ACHN (cell line): Measurements from ENCODE around the gene RALGAPA1.

ENCODE experiments used
- DNase-seq: peaks from one replicate; pipeline ENCODE4 v3.0.0-alpha.2; 2015
- in situ Hi-C: cut with HindIII; loops from 2 replicates; pipeline ENCODE4 v1.10.0; 2017; ENCODE audit warnings: low sequenced_read_pairs, low pct_ligation_motif_present, low pct_unique_long_range_greater_than_20kb

RALGAPA1 gene

DNA sequence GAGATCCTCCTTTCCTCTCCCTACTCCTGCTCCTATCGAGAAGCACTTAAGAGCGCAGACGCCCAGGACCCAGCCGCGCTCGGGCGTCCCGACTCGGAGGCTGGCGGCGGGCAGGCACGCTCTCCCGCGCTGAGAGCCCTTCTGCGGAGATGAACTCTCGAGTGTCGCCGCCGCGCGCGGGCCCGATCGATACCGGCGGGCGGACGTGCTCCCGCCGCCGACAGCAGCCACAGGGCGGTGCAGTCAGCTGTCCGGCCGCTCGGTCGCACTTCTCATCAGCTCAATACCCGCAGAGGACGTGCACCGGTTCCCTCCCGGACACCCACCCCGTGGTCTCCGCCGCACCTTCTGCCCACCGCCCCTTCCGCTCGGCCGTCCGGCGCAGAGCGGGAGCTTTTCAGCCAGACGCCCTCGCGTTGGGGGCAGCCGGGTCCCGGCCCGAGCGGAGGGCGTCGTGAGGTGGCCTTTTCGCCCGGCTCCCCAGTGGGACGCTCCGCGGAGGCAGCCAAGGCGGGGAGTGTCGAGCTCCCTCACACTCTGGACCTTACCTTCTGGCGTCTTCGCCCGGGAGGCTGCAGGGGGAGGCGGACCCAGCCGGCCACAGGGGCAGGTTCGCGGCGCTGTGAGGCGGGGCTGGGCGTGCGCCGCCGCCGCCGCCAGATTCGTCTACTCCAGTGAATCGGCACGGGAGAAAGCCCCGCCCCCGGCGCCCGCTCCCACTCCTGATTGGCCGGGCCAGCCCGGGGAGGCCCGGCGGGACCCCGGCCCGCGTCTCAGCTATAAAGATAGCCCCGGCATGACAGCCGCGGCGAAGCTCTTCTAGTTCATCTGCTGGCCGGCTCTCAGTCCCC is 275.5 kb downstream of the RALGAPA1 start, which contains the start of gene INSM2:
INSM2 (plus strand) TSS at position 808 of the 851 bp plus-strand sequence. CDS start 89 bp downstream, outside the sequence.
- DNase-seq = peak; percentile 67
- in situ Hi-C loops = no loop called here

DNA sequence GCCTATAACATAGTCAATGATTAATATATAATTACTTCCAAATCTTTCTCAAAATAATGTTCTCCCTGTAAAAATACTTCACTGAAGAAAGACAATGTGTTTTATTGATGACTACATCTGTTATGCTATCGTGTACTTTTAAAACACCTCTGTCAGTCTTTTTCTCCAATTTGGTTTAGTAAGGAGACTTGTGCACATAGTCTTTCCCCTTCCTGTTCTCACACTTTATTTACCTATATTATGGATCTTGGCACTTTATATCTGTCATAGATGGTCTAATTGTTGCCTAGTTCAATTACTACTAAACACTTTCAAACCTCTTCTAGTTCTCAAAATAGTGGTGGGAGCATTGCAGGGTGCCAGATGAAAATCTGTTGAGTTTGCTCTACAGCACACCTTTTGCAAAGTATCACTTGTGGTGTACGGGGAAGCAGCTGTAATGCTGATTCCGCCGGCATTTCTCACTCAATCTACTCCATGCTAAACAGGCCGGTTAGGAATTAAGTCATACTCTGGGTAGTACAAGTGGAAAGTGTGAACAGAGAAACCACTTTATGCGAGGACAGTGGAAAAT is 276.2 kb downstream of the RALGAPA1 start:
- no peak for DNase-seq
- in situ Hi-C loops = no loop called here

DNA sequence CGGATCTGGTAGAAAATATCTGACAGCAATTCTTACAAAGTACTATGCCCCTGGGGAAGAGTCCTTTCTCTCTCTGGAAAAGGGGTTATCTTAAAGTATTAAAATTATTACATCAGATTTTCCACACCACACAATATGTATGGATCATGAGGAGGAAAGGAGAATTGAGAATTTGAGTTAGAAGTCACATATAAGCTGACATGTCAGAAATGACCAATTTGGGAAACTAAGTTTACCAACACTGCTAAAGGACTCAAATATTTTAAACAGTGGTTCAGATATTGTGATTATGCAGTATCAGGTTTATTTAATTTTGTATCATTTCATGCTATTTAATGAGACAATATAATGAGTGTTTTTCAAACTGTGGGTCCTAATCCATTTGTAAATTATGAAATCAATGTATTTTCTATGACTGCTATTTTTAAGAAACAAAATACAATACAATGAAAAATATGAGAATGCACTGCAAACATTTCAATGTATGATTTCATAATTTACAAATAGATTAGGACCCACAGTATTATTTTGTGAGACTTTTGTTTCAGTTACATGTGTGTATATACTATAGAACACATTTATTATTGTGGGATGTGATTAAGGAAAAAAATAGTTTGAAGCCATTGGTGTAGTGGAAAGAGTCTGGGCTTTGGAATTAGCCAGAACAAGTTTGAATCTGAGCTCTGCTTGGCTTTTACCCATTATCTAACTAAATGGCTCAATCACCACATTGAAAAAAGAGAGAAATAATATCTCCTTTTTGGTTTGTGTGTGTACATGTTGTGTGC is 276.9 kb downstream of the RALGAPA1 start:
- no peak for DNase-seq
- in situ Hi-C loops = no loop called here

DNA sequence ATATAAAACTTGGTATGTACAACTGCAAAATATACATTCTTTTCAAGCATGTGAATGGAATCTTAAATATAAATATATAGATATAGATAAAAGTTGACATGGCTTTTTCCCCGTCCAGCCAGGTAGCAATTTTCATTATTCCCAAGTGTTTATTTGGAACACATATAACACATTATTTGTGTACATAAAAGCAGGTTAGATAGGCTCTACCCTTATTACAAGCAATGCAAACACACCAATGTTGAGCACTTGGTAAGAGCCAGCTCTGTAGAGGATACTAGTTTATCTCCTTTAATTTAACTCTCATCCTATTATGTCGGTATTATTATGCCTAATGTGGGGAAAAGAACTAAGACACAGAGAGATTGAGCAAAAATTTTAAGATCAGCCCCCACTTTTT is 282.1 kb downstream of the RALGAPA1 start:
- in situ Hi-C loops = no loop called here

DNA sequence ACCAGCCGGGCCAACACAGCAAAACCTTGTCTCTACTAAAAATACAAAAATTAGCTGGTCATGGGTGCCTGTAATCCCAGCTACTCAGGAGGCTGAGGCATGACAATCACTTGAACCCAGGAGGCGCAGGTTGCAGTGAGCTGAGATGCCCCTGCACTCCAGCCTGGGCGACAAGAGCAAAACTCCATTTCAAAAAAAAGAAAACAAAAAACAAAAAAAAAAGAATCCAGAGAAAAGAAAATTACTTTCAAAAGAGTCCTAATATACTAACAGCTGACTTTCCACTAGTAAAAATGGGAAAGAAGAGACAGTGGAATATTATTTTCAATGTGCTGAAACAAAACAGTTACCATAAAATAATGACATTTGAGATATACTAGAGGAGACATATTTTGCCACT is 283.4 kb downstream of the RALGAPA1 start:
- no peak for DNase-seq
- in situ Hi-C loops = no loop called here

More for the DNA sequence above, 282.1 kb downstream of the RALGAPA1 start:
- DNase-seq = no peak

DNA sequence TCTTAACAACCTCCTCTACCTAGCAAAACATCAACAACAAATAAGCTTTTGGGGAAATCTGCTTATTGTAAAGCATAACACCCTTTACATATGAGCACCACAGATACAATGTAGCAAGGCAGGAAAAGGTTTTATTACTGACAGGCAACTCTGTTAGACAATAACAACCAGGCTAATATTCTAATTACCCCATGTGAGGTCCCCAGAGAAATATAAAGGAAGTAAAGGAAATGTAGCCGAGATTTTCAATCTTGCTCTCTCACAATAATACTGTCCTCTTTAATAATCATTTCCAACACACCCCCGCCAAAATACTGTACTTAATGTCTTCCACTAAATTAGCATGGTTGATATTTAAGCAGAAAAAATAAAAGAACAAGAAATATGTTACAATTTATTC is 289.1 kb downstream of the RALGAPA1 start:
- DNase-seq = no peak
- in situ Hi-C loops = no loop called here

DNA sequence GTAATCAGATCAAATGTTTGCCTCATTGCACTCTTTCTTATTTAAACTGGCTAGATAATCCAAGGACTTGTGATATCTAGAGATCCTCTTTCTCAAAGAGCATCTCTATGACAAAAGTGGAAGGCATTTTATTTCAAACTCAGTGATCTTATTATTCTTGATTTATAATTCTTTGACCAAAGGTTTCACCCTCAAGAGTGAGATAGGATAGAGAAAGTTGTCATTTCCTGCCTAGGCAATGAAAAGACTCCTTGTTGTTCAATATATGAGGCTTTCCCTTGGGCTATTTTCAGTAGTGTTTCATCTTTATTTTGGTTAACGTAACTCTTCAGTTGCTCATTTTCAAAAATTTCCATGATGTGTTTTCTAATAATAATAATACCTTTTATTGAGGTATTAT is 293.2 kb downstream of the RALGAPA1 start:
- no peak for DNase-seq
- in situ Hi-C loops = no loop called here

DNA sequence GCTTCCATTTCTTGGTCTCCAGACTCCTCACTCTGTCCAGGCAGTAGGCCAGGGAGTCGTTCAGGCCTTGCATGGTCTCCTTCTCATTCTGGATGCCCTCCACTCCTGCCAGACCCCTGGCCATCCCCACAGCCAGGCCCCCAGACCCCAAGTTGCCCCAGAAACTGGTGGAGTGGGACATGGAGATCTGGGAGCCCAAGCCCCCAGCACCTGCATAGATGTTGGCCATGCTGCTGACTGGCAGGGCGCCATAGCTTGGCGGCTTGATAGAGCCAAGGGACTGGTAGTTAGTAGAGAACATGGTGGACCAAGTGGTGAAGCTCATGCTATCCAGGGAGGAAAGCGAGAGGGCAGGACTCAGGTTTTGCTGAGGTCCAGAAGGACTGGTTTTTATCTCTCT is 296.3 kb downstream of the RALGAPA1 start:
- in situ Hi-C loops = no loop called here
- no peak for DNase-seq

DNA sequence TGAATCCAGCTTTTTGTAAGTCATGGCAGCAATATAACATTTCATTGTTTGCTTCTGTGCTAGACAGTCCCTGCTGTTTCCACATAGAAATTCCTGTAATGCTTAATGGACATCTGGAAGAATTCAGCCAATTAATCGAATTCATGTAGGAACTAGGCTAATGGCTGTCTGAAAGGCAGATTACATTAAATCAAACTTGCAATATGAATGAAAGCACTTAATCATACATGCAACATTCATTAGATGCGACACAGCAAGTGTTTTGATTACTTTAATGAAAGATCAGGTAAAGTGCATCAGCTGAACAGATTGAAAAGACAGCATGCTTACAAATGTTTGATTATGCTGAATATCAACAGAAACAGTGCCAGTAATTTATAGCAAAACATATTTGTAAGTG is 299.2 kb downstream of the RALGAPA1 start:
- no peak for DNase-seq
- in situ Hi-C loops = no loop called here

DNA sequence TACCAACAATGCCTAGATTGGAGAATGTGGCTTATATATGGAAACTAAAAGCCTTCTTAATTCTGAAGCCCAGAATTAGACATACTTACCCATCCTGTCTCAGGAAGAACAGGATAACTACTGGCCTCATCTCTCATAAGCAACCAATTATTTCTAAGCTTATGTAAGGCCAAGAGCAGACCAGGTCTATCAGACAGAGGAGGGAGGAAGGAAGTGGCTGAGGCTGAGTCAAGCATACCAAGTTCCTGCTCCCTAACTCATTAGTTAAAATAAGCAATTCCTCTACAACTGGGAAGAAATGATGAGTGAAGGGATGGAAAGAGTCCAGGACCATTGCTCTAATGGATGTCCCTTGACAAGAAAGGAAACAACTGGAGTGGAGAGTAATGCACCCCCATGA is 302.2 kb downstream of the RALGAPA1 start:
- DNase-seq = no peak

DNA sequence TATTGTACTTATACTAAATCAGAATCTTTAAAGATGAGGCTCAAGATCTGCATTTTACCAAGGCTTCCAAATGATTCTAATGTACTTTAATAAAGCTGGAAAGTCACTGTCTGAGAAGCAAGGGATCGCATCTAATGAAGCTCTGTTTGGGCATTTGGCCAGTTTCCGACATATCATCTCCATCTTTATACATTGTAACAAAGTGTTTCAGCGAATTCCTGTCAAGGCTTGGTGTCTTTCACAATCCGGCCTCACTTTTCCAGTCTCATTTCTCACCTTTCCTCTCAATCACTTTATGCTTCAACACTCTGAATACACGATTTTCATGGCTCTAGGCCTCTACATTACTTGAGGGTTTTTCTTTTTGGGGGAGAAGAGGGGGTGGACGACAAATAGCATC is 302.6 kb downstream of the RALGAPA1 start:
- in situ Hi-C loops = no loop called here

More for the DNA sequence above, 302.2 kb downstream of the RALGAPA1 start:
- in situ Hi-C loops = no loop called here

DNA sequence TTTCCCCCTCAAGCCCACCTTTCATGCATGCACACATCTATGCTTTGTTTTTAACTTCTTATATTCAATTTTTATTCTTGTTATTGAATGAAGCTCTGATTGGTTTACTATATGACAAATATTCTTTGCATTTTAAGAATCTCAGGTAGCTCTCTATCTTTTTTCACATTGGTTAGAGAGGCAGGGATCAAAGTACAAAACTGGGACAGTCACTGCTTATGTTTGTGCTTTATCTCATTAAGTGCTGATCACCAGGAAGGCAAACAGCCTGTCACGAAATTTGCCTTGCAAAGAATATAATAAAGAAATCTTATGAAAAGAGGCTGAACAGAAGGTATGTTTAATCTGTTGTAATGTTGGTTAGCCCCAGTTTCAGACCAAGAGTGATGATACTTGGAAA is 304.8 kb downstream of the RALGAPA1 start:
- in situ Hi-C loops = no loop called here
- DNase-seq = no peak

More for the DNA sequence above, 302.6 kb downstream of the RALGAPA1 start:
- DNase-seq = no peak

DNA sequence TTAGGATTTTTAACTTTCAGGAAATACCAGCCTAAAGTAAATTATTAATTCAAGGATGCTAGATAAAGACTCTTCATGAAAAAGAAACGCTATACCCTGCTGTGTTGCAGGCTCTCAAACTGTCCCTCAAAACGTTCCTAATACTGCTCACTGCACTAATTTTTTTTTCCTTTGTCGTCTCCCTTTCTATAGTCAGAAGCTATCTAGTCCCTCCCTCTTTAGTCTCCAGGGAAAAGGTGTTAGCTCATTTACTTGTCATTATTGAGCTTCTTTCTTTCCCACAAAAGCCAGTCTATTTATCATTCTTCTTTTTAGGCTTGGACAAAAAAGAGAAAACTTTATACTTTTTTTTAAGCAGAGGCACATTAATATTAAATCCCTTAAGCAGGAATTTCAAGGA is 305.4 kb downstream of the RALGAPA1 start:
- no peak for DNase-seq
- in situ Hi-C loops = no loop called here

DNA sequence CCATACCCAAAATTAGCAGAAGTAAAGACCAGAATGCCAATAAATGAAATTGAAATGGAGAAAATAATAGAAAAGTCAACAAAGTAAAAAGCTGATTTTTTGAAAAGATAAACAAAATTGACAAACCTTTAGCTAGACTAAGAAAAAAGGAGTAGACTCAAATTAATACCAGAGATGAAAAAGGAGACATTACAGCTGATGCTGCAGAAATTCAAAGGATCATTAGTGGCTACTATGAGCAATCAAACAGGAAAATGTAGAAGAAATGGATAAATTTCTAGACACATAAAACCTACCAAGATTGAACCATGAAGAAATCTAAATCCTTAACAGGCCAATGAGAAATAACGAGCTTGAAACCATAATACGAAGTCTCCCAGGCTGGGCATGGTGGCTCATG is 309.9 kb downstream of the RALGAPA1 start:
- no peak for DNase-seq
- in situ Hi-C loops = no loop called here

DNA sequence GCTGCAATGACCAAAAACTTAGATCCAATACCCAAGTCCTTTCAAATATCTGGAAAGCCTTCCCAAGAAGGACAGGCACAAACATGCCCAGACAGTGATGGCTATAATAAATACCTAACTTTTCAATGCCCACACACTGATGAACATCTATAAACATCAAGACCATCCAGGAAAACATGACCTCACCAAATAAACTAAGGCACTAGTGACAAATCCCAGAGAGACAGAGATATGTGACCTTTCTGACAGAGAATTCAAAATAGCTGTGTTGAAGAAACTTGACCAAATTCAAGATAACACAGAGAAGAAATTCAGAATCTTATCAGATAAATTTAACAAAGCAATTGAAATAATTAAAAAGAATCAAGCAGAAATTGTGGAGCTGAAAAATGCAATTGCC is 313.8 kb downstream of the RALGAPA1 start:
- no peak for DNase-seq
- in situ Hi-C loops = no loop called here

DNA sequence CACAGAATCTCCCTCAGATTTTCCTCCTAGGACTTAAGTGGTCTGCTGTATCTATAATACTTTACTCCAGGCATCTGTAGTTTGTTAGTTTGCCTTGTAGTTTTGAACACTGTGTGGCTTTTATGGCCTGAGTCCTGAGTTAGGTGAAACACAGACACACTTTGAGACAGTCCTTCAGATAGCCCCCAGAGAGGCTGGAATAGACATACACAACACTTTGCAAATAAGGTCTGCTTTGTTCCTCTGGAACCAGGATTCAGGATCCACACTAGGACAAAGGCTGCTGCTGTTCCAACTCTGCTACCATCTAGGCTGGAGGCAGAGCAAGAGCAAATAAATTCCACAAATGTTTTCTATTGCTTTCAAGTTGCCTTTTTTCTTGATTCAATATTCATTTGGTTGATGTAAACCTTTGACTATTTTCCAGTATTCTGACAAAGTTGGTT is 316.5 kb downstream of the RALGAPA1 start:
- in situ Hi-C loops = no loop called here

More for the DNA sequence above, 316.5 kb downstream of the RALGAPA1 start:
- no peak for DNase-seq
